HT-29 (cell line): ENCODE results near the gene EXPH5. TPM values are rescaled to one million over a fixed set of nuclear protein-coding genes. Genes with fewer than 3 reads are reported as not detected.

Source experiments
- DNase-seq: peaks from one replicate; pipeline ENCODE4 v3.0.0-alpha.2; 2015; ENCODE audit warnings: low spot score
- total RNA-seq: library from RNA; depleted of rRNA; stranded (reverse); fragments of >200 nt; shearing (Covaris generic); gene quantifications from 2 replicates; pipeline ENCODE4 v1.2.3, GENCODE V29; 2014; rRNA removed

Gene EXPH5
- total RNA-seq, 1 experiment from 2014 or later, result 10.6 TPM

GRCh38 chr11:108483163-108483562, 110.4 kb downstream of the EXPH5 start:
- DNase-seq, result no peak

- no peak for DNase-seq
These were observed 118.7 kb downstream of the EXPH5 start for GRCh38 chr11:108474664-108475463.

- DNase-seq, result no peak
These were observed 120.9 kb downstream of the EXPH5 start for GRCh38 chr11:108472681-108473080.

- no peak for DNase-seq
These were observed 125.1 kb downstream of the EXPH5 start for GRCh38 chr11:108468478-108468864.

- DNase-seq, result peak; percentile 100
These were observed 126.3 kb downstream of the EXPH5 start, which contains the start of gene C11orf65 for GRCh38 chr11:108467091-108467823. C11orf65 (minus strand) TSS chr11:108467529; CDS start chr11:108461559, 5,970 bp downstream.

- no peak for DNase-seq
These were observed 127.2 kb downstream of the EXPH5 start for GRCh38 chr11:108466405-108466804.

Other genes starting within 250 kb of the EXPH5 start
- gene C11orf65, start 126.2 kb downstream of the EXPH5 start, total RNA-seq, result 0.64 TPM in 1 of 2 replicates, not detected in the other
- 6.8 and 7.8 TPM in 2 replicates for gene POGLUT3, start 95.4 kb downstream of the EXPH5 start, total RNA-seq
- 23.4 and 42.3 TPM in 2 replicates for gene DDX10, start 71.3 kb upstream of the EXPH5 start, total RNA-seq